Esophagus squamous epithelium (tissue), 4 donors: ENCODE measurements around the gene TTC19.
"Not testable (repeated sequence)": the region's sequence is repeated elsewhere in the genome, so short reads cannot be mapped to it uniquely, and the experiment has no call there.

Source experiments
- CTCF ChIP-seq, 6 experiments: fragments of 450-650 bp in 4 of 6; fragments of 200-600 bp in 2 of 6; sonication (generic) in 2 of 6; IDR thresholded peaks; one replicate each; pipeline ENCODE4 v1.5.1; 2016 to 2019; ENCODE audit warnings: antibody characterized with exemption in 6 of 6, mild to moderate bottlenecking in 4 of 6, moderate library complexity in 4 of 6
- POLR2A ChIP-seq, 4 donors: fragments of 450-650 bp; IDR thresholded peaks; one replicate each; pipeline ENCODE4 v1.6.1; 2017; ENCODE audit warnings: antibody characterized with exemption in 4 of 4, mild to moderate bottlenecking in 4 of 4, moderate library complexity in 3 of 4

GRCh38 chr17:15979013-15979412 is 20.6 kb upstream of the TTC19 start:
- not testable (repeated sequence) for TF ChIP-seq CTCF, POLR2A (IDR thresholded peaks at IDR 0.05)
